ENCODE results near the gene ITGA5. TPM values are rescaled to one million over a fixed set of nuclear protein-coding genes. Genes with fewer than 3 reads are reported as not detected.
A peak's percentile ranks its signal among the peaks of the same experiment; 100 is the strongest.

ITGA5 gene
- total RNA-seq, 1 donor from 2014 or later: 32.2 TPM

DNA sequence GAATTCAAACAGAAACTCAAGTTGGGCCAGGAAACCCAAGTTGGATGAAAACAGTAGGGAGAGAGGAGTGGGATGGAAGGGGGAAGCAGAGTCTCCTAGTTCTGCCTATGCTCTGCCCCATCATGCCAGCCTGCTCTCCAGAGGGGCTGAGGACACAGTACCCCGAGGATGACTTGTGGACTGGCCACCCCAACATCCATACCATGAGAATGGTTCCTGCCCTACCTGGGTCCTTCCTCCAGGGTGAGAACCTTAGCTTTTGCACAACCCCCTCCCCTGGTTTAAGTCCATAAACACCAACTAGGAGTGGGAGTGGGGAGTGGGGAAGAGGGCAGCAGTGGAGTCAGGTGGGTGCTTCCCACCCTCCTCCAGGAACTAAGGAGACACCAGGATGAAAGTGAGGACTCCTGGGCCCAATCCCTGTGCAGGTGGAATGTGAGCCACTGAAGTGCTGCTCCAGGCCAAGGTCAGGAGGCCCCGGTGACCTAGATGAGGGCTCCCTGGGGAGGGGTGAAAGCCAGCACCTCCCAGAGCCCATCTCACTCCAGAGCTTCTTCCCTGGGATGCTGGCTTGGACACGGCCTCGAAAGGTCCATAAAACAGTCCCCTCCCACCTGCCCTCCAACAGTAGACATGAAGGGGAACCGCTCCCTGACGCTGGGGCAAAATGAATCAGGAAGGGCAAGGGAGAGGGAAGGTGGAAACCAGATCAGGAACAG lies 41.1 kb downstream of the ITGA5 start:
- TF ChIP-seq CTCF (IDR thresholded peaks at IDR 0.05; ENCODE audit: unreplicated experiment): no peak
- Mint-ChIP-seq H3K27me3 (peaks cover 8% of the 10 kb centered on the region), H3K36me3 (ENCODE audit: insufficient read depth) (no peaks in the 10 kb centered on the region), H3K4me1 (ENCODE audit: low read depth) (peaks cover 13% of the 10 kb centered on the region), H3K27ac (no peak overlapping the region), H3K9me3 (ENCODE audit: low read depth) (no peaks in the 10 kb centered on the region), H3K4me3 (ENCODE audit: low read depth) (peak overlapping the region; percentile 80)
- no peak for DNase-seq (ENCODE audit: low spot score, unreplicated experiment)

DNA sequence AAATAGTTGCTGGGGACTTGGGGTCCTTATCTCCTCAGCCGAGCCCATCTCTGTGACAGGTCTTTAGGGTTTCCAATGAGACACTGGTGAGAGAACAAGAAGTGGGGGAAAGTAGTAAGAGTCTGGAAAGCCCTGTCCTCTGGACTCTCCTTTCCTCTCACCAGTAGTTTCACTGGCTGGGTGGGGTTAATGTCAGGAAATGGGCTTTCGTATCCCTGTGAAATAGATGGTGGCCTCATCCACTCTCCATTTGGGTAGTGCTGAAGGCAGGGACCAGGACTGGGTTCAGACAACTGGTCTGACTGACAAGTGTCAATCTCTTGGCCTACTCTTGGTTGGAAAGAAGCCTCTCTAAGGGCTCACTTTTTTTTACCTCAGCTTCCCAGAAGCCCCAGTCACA lies 42.1 kb downstream of the ITGA5 start:
- peaks cover 9% of the 10 kb centered on the region for H3K27me3 Mint-ChIP-seq
- no peak for TF ChIP-seq CTCF (IDR thresholded peaks at IDR 0.05; ENCODE audit: unreplicated experiment)
- H3K4me3 Mint-ChIP-seq (ENCODE audit: low read depth): peak overlapping the region; percentile 29
- H3K9me3 Mint-ChIP-seq (ENCODE audit: low read depth): no peaks in the 10 kb centered on the region
- H3K36me3 Mint-ChIP-seq (ENCODE audit: insufficient read depth): peaks cover 4% of the 10 kb centered on the region
- no peak overlapping the region for H3K27ac Mint-ChIP-seq
- DNase-seq (ENCODE audit: low spot score, unreplicated experiment): no peak
- peaks cover 13% of the 10 kb centered on the region for H3K4me1 Mint-ChIP-seq (ENCODE audit: low read depth)

DNA sequence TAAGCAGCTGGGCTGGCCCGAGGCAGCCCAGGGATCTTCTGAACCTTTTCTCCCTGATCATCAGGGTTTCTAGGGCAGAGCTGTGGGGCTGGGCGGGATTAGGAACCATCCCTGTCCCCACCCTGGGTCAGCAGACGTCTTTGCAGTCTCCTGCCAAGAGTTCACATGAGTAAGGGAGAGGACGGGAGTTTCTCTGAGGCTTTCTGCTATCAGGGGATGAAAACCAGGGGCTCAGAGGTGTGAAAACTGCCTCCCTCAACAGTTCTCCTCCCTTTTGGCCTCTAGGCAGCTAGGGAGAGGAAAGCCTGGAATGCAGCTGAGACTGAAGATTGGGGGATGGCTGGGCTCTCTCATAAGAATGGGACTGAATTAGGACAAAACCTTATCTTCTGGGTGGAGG lies 42.5 kb downstream of the ITGA5 start:
- H3K27me3 Mint-ChIP-seq: peaks cover 11% of the 10 kb centered on the region

GRCh38 chr12:54375259-54375579 lies 43.8 kb downstream of the ITGA5 start:
- peaks cover 9% of the 10 kb centered on the region for H3K36me3 Mint-ChIP-seq (ENCODE audit: insufficient read depth)
- no peak for DNase-seq (ENCODE audit: low spot score, unreplicated experiment)
- H3K27ac Mint-ChIP-seq: no peak overlapping the region
- H3K9me3 Mint-ChIP-seq (ENCODE audit: low read depth): no peaks in the 10 kb centered on the region
- no peak for TF ChIP-seq CTCF (IDR thresholded peaks at IDR 0.05; ENCODE audit: unreplicated experiment)
- H3K27me3 Mint-ChIP-seq: peaks cover 18% of the 10 kb centered on the region
- no peak overlapping the region for H3K4me3 Mint-ChIP-seq (ENCODE audit: low read depth)
- H3K4me1 Mint-ChIP-seq (ENCODE audit: low read depth): peaks cover 13% of the 10 kb centered on the region

More for the DNA sequence above, 42.5 kb downstream of the ITGA5 start:
- no peak overlapping the region for H3K27ac Mint-ChIP-seq
- no peaks in the 10 kb centered on the region for H3K9me3 Mint-ChIP-seq (ENCODE audit: low read depth)
- no peak for TF ChIP-seq CTCF (IDR thresholded peaks at IDR 0.05; ENCODE audit: unreplicated experiment)
- DNase-seq (ENCODE audit: low spot score, unreplicated experiment): no peak
- H3K4me3 Mint-ChIP-seq (ENCODE audit: low read depth): no peak overlapping the region
- H3K4me1 Mint-ChIP-seq (ENCODE audit: low read depth): peaks cover 13% of the 10 kb centered on the region
- peaks cover 5% of the 10 kb centered on the region for H3K36me3 Mint-ChIP-seq (ENCODE audit: insufficient read depth)

DNA sequence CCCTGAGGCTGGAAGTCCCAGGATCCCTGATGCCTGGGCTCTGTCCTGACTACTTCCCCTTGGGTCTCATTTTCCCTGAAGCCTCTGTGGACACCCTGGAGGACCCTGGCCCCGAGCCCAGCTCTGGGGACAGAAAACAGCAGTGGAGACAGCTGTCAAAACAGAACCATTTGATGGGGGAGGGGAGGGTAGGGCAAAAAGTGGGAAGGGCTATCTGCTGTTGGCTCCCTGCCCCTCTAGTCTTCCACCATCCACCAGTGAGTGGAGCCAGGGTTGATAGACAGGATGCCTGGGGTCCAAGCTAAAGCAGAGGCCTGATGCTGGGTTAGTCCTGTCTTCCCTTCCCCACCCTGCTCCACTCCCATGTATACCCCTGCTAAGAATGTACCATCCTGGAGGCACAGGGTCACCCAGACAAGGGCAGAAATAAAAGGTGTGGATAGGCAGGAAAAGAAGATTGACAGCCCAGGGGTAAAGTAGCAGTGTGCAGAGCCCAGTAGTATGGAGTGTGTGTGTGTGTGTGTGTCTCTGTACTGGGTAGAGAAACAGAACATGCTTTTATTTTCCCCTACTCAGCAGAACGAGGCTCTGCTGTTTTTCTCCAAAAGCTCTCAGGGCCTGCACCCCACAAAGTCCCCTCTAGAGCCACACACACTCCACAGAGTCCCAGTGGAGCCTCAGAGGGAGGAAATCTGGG lies 44.4 kb downstream of the ITGA5 start:
- no peak for DNase-seq (ENCODE audit: low spot score, unreplicated experiment)
- no peaks in the 10 kb centered on the region for H3K9me3 Mint-ChIP-seq (ENCODE audit: low read depth)
- H3K27me3 Mint-ChIP-seq: peaks cover 18% of the 10 kb centered on the region
- H3K36me3 Mint-ChIP-seq (ENCODE audit: insufficient read depth): peaks cover 9% of the 10 kb centered on the region
- peaks cover 13% of the 10 kb centered on the region for H3K4me1 Mint-ChIP-seq (ENCODE audit: low read depth)
- no peak overlapping the region for H3K4me3 Mint-ChIP-seq (ENCODE audit: low read depth)
- no peak for TF ChIP-seq CTCF (IDR thresholded peaks at IDR 0.05; ENCODE audit: unreplicated experiment)
- no peak overlapping the region for H3K27ac Mint-ChIP-seq

Data from progenitor cell of endocrine pancreas (in vitro differentiated cells).